Naive thymus-derived CD8-positive, alpha-beta T cell (primary cell): ENCODE results near the gene LRRC1. TPM values are rescaled to one million over a fixed set of nuclear protein-coding genes. Genes with fewer than 3 reads are reported as not detected.

Source experiments
- ATAC-seq, 2 donors: fragments of 150-1000 bp; cut with Tn5 transposase in 1 of 2; sonication (Bioruptor Pico), chemical (Tn5 transposase) in 1 of 2; 1 replicate in 1 of 2; 2 replicates in 1 of 2; pipeline ENCODE4 v1.10.0; 2021; ENCODE audit warnings: mild to moderate bottlenecking in 2 of 2, moderate library complexity in 2 of 2
- POLR2A ChIA-PET: fragments of 350-600 bp; sonication (Branson Sonifier 250); formaldehyde crosslinking; loops from one replicate; lab custom pipeline; 2021; ENCODE audit warnings: antibody characterized with exemption; lab: Charles Lee
- DNase-seq, 10 donors: peaks; one replicate each; pipeline versions ENCODE4 v3.0.0 to v3.0.0-alpha.2; 2020 to 2022
- H3K27ac Mint-ChIP-seq, 10 donors: one replicate each; pipeline ENCODE4 v1.8.0; 2020 to 2022; ENCODE audit warnings: mild to moderate bottlenecking in 10 of 10, mixed read lengths in 10 of 10, moderate library complexity in 4 of 10, inconsistent platforms in 1 of 10
- H3K27me3 Mint-ChIP-seq, 5 donors: one replicate each; pipeline ENCODE4 v1.8.0; 2021 to 2022; ENCODE audit warnings: mixed read lengths in 5 of 5
- H3K36me3 Mint-ChIP-seq, 3 donors: one replicate each; pipeline ENCODE4 v1.8.0; 2020 to 2022; ENCODE audit warnings: mixed read lengths in 3 of 3, mild to moderate bottlenecking in 2 of 3, inconsistent platforms in 1 of 3
- H3K4me1 Mint-ChIP-seq, 4 donors: one replicate each; pipeline ENCODE4 v1.8.0; 2021 to 2022; ENCODE audit warnings: mixed read lengths in 4 of 4
- H3K4me3 Mint-ChIP-seq, 10 donors: one replicate each; pipeline ENCODE4 v1.8.0; 2020 to 2022; ENCODE audit warnings: mild to moderate bottlenecking in 10 of 10, mixed read lengths in 10 of 10, moderate library complexity in 6 of 10, inconsistent platforms in 1 of 10
- H3K9me3 Mint-ChIP-seq, 9 donors: one replicate each; pipeline ENCODE4 v1.8.0; 2020 to 2022; ENCODE audit warnings: mixed read lengths in 9 of 9, mild to moderate bottlenecking in 3 of 9, inconsistent platforms in 1 of 9, moderate library complexity in 1 of 9
- polyA plus RNA-seq, 3 donors: library from polyadenylated mRNA; unstranded; fragments of 300-500 nt; fragmentation: Illumina TruSeq; gene quantifications; one replicate each; pipeline ENCODE4 v1.2.3, GENCODE V29; 2021
- total RNA-seq, 8 experiments: library from RNA in 2 of 8; stranded (reverse) in 2 of 8; gene quantifications; one replicate each; pipeline ENCODE4 v1.2.3 and lab custom pipeline; 2021 to 2026

Gene LRRC1
- total and polyA plus RNA-seq, 5 experiments from 2014 or later, result 0.73 to 3.8 (median 1.7) TPM

DNA sequence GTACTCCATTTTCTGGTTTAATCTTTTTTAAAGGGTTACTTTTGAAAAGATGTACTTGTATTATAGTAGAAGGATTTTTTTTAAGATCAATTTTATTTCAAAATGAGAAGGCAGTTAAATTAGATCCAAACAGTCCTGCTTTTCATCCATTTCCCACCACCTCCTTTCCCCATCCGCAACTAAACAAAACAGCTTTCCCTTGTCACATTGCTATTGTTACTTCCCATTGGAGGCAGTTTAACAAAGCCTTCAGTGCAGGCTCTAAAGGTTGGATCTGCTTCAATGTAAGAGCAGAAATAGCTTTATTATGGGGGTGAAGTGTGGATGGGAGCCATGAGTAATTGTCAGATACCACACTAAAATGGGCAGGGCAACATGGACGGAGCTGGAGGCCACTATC lies 65.7 kb downstream of the LRRC1 start:
- Mint-ChIP-seq H3K36me3 (no peaks in the 10 kb centered on the region), H3K27me3 (no peaks in the 10 kb centered on the region), H3K4me3 (no peak overlapping the region), H3K4me1 (peaks cover 0 to 11% (median 2%) of the 10 kb centered on the region in 4 donors), H3K9me3 (no peaks in the 10 kb centered on the region), H3K27ac (no peak overlapping the region)
- no peak for ATAC-seq
- POLR2A ChIA-PET, result no interaction called here
- DNase-seq, result no peak

DNA sequence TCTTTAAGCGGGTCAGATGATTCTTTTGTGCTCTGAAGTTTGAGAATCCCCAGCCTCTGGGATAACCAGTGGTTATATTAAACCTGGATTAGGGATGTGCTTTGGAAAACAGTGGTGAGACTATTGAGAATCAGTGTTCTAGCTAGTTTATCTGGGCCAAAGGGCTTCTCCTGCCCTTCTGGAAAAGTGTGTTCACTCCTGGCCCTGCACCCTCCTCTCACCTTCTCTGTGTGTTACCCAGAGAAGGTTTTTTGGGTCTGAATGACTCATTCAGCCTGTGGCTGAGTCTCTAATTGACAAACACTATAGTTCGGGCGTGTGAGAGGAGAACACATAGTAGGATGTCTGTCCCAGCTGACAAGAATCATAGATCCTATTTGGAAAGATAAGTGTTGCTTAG lies 66.7 kb downstream of the LRRC1 start:
- no peak for ATAC-seq
- Mint-ChIP-seq H3K4me3 (no peak overlapping the region), H3K36me3 (no peaks in the 10 kb centered on the region), H3K4me1 (peaks cover 0 to 11% (median 1%) of the 10 kb centered on the region in 4 donors), H3K27me3 (no peaks in the 10 kb centered on the region), H3K9me3 (no peaks in the 10 kb centered on the region), H3K27ac (no peak overlapping the region)
- POLR2A ChIA-PET, result no interaction called here
- DNase-seq, result no peak

DNA sequence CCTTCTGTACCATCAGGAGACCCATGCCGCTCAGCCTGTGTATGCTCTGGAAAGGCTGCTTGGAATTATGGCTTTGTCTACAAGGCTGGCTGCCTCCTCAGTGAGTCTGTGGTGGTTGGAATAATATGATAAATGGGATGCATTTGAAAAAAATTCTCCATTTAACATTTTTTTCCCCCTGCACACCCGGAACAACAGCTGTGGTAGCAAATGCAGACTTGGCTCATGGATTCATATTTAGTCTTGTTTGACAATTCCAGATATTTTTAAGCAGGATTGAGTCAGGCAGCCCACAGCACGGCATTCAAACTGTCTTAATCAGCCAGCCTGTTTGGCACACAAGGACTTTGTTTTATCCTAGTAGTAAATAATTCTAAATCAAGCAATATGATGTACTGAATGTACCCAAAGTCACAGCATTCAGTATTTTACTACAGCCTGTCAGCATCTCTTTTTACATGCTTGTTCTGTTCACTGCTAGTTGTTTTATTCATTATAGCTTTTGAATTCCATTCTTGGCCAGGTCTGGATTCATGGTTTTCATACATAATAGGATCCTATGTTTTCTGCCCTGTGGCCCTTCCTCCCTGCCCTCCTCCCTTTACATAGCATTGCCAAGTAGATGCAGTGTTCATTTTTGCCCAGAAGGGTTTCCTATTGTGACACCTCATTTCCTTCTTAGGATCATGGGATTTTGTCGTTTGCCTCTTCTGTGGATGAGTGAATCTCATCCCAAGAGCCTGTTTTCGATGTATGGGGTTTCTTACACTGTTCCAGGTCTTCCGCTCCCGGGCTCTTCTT lies 68.1 kb downstream of the LRRC1 start:
- no peaks in the 10 kb centered on the region for H3K27me3 Mint-ChIP-seq
- POLR2A ChIA-PET, result no interaction called here
- H3K4me3 Mint-ChIP-seq, result no peak overlapping the region
- peaks cover 0 to 5% (median 1%) of the 10 kb centered on the region in 4 donors for H3K4me1 Mint-ChIP-seq
- H3K9me3 Mint-ChIP-seq, result no peaks in the 10 kb centered on the region
- no peaks in the 10 kb centered on the region for H3K36me3 Mint-ChIP-seq
- DNase-seq (no peak), ATAC-seq (no peak)
- no peak overlapping the region for H3K27ac Mint-ChIP-seq

DNA sequence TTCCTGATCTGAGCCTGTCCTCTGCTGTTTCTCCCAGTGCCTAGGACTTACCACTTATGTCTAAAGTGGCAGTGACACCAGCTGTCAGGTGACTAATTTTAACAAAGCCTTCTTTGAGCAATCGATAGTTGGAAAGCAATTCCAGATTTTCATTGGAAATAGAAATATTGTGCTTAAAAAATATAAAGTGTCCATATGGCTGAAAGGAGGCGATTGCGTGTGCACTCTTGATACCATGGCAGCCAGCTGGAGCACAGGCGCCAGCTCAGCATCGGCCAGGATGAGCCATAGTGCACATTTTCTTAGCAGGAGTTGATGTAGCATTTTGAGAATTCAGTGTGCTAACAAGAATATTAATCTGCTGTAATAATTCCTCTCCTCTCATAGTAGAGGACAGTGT lies 70.0 kb downstream of the LRRC1 start:
- Mint-ChIP-seq H3K9me3 (no peaks in the 10 kb centered on the region), H3K27ac (no peak overlapping the region), H3K27me3 (no peaks in the 10 kb centered on the region), H3K4me3 (no peak overlapping the region), H3K4me1 (peaks cover 0 to 3% (median 3%) of the 10 kb centered on the region in 4 donors), H3K36me3 (peaks cover 0 to 2% (median 0%) of the 10 kb centered on the region in 3 donors)
- no peak for ATAC-seq
- POLR2A ChIA-PET, result no interaction called here
- DNase-seq, result no peak

DNA sequence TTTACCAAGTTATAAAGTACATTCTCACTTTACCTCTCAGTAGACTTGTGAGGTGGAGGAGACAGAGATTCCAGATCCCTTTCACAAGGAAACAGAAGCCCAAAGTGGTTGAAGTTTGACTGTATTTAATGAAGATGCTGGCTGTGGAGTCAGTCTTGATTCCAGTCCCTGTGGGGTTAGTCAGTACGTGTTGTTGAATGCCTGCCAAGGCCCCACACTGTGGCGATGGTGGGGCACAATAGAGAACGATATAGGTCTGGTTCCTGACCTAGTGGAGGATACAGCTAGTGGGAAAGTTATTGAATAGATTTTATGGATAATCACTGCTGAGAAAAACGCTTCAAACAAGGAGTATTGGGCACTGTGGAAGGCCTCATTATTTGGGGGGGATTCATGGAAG lies 71.4 kb downstream of the LRRC1 start:
- H3K4me3 Mint-ChIP-seq, result no peak overlapping the region
- peaks cover 0 to 3% (median 3%) of the 10 kb centered on the region in 4 donors for H3K4me1 Mint-ChIP-seq
- H3K36me3 Mint-ChIP-seq, result peaks cover 0 to 4% (median 0%) of the 10 kb centered on the region in 3 donors
- ATAC-seq (no peak), DNase-seq (no peak)
- H3K27me3 Mint-ChIP-seq, result no peaks in the 10 kb centered on the region
- peaks cover 0 to 4% (median 0%) of the 10 kb centered on the region in 9 donors for H3K9me3 Mint-ChIP-seq
- POLR2A ChIA-PET, result no interaction called here
- H3K27ac Mint-ChIP-seq, result no peak overlapping the region

DNA sequence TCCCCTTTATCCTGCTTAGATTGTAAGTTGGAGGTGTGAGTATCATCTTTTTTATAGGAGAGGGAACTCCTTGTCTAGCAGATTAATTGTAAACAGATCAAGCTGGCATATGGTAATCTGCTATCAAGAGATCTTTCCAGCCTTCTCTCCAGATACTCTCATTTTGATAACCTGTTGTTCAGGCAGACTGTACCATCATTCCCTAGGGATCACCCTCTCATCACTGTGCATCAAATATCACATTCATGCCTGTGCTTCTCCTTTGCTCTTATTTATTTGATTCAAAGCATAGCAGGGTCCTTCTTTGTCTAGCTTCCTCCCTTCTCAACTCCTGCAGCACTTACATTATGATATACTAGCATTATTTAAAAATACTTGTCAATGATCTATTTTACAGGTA lies 73.8 kb downstream of the LRRC1 start:
- peaks cover 0 to 3% (median 1%) of the 10 kb centered on the region in 4 donors for H3K4me1 Mint-ChIP-seq
- H3K36me3 Mint-ChIP-seq, result peaks cover 0 to 7% (median 2%) of the 10 kb centered on the region in 3 donors
- ATAC-seq, result no peak
- no peak for DNase-seq
- no peak overlapping the region for H3K27ac Mint-ChIP-seq
- H3K9me3 Mint-ChIP-seq, result peaks cover 0 to 13% (median 0%) of the 10 kb centered on the region in 9 donors
- no peaks in the 10 kb centered on the region for H3K27me3 Mint-ChIP-seq
- no peak overlapping the region for H3K4me3 Mint-ChIP-seq
- POLR2A ChIA-PET, result no interaction called here

DNA sequence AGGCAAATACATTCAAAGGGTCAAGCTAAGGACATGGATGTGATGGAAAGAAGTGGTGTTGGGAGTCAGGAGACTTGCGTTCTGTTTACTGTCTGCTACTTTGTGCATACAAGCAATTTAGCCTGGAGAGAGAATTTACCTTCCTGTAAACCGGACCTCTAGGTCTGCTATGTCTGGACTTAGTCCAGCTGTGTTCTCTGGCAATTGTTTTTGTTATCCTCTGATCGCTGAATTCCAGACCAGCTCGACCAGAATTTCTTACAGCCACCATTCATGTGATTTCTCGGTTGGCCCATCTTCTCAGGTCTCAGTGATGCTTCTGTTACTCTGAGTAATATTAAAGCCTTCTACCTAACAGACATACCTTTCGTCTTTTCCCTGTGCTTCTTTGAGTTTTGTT lies 75.2 kb downstream of the LRRC1 start:
- DNase-seq, result no peak
- POLR2A ChIA-PET, result no interaction called here
- H3K27me3 Mint-ChIP-seq, result no peaks in the 10 kb centered on the region

DNA sequence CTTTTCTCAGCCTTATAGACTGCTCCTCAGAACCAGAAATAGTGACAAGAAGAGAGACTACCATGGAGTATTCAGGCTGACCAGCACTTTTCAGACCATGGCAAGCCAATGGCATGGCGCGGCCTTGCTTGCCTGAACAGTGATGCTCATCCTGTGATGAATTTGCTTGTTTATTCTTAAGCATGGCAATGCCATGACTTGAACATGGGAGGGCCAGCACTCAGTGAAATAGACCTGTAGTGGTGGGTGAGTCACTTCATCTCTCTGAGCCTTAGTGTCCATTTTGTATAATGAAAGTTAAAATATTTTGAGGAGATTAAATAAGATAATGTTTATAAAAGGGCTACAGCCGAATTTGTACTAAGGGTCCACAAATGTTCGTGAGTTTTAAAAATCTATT lies 79.1 kb downstream of the LRRC1 start:
- DNase-seq, result no peak
- no peaks in the 10 kb centered on the region for H3K4me1 Mint-ChIP-seq
- no peak for ATAC-seq
- POLR2A ChIA-PET, result no interaction called here
- no peak overlapping the region for H3K4me3 Mint-ChIP-seq
- H3K36me3 Mint-ChIP-seq, result peaks cover 0 to 24% (median 9%) of the 10 kb centered on the region in 3 donors
- peaks cover 0 to 25% (median 7%) of the 10 kb centered on the region in 9 donors for H3K9me3 Mint-ChIP-seq
- no peak overlapping the region for H3K27ac Mint-ChIP-seq
- no peaks in the 10 kb centered on the region for H3K27me3 Mint-ChIP-seq

More for the DNA sequence above, 75.2 kb downstream of the LRRC1 start:
- H3K4me1 Mint-ChIP-seq, result peaks cover 0 to 2% (median 0%) of the 10 kb centered on the region in 4 donors
- ATAC-seq, result no peak
- H3K4me3 Mint-ChIP-seq, result no peak overlapping the region
- no peak overlapping the region for H3K27ac Mint-ChIP-seq
- H3K9me3 Mint-ChIP-seq, result peaks cover 0 to 16% (median 0%) of the 10 kb centered on the region in 9 donors
- peaks cover 0 to 7% (median 5%) of the 10 kb centered on the region in 3 donors for H3K36me3 Mint-ChIP-seq

DNA sequence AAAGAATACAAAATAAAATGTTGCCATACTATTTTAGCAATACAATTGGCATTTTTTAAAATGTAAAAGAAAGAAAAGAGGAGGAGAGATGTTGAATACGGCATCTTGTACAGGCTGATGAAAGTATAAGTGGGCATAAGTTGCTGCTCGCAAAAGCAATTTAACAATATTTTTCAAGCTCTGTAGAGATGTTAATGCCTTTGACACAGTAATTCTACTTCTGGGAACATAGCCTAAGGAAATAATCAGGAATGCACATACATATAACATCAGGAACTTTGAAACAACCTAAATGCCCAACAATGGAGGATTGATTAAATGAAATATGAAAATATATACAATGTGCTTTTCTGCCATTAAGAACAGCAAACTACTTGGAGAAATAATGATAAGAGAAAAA lies 80.2 kb downstream of the LRRC1 start:
- no peak overlapping the region for H3K27ac Mint-ChIP-seq
- no peaks in the 10 kb centered on the region for H3K4me1 Mint-ChIP-seq
- peaks cover 2 to 29% (median 9%) of the 10 kb centered on the region in 3 donors for H3K36me3 Mint-ChIP-seq
- POLR2A ChIA-PET, result no interaction called here
- ATAC-seq (no peak), DNase-seq (no peak)
- H3K9me3 Mint-ChIP-seq, result peaks cover 0 to 25% (median 7%) of the 10 kb centered on the region in 9 donors
- no peak overlapping the region for H3K4me3 Mint-ChIP-seq
- no peaks in the 10 kb centered on the region for H3K27me3 Mint-ChIP-seq

DNA sequence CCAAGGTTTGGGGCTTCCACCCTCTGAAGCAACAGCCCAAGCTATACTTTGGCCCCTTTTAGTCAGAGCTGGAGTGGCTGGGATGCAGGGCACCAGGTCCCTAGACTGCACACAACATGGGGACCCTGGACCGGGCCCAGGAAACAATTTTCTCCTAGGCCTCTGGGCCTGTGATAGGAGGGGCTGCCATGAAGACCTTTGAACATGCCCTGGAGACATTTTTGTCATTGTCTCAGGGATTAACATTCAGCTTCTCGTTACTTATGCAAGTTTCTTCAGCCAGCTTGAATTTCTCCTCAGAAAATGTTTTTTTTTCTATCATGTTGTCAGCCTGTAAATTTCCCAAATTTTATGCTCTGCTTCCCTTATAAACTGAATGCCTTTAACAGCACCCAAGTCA lies 82.3 kb downstream of the LRRC1 start:
- Mint-ChIP-seq H3K4me3 (no peak overlapping the region), H3K27me3 (no peaks in the 10 kb centered on the region), H3K9me3 (peaks cover 0 to 17% (median 4%) of the 10 kb centered on the region in 9 donors), H3K36me3 (peaks cover 2 to 27% (median 9%) of the 10 kb centered on the region in 3 donors), H3K27ac (no peak overlapping the region), H3K4me1 (peaks cover 0 to 1% (median 0%) of the 10 kb centered on the region in 4 donors)
- DNase-seq, result no peak
- POLR2A ChIA-PET, result no interaction called here
- ATAC-seq, result no peak

DNA sequence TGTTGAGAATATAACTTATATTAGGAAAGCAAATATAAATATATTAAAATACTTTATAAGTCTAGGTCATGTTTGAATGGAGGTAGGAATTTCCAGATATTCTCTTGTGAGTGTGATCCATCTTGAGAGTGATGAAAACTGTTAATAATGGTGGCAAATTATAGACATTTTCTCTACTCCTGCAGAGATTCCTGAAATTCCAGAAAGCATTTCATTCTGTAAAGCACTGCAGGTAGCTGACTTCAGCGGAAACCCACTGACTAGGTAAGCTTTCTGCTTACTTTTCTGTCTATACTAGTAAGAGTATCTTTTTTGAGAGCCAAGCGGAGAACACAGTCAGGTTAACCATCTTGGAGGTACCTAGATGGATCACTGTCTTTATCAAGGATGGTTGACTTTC lies 84.0 kb downstream of the LRRC1 start:
- H3K4me1 Mint-ChIP-seq, result peaks cover 0 to 1% (median 0%) of the 10 kb centered on the region in 4 donors
- H3K27ac Mint-ChIP-seq, result no peak overlapping the region
- no peak for ATAC-seq
- no peak for DNase-seq
- H3K36me3 Mint-ChIP-seq, result peaks cover 4 to 40% (median 8%) of the 10 kb centered on the region in 3 donors
- POLR2A ChIA-PET, result no interaction called here
- H3K27me3 Mint-ChIP-seq, result no peaks in the 10 kb centered on the region
- H3K4me3 Mint-ChIP-seq, result no peak overlapping the region
- peaks cover 0 to 10% (median 3%) of the 10 kb centered on the region in 9 donors for H3K9me3 Mint-ChIP-seq

DNA sequence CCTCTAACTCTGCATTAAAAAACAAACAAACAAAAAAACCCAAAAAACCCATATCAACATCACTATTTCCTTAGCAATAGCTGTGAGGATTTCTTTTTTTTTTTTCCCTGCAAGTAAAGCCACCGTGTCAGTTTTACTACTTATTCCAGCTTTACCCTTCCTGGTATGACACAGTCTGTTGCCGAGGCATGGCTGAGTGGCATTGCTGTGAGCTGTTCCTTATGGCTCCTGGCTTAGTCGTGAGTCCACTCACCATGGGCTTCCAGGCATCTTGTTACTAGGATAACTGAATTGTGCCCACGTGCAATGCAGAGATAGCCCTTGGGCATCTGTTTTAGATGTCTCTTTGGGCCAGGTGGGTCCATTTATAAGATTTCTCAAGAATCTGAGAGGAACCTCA lies 84.8 kb downstream of the LRRC1 start:
- DNase-seq, result no peak
- H3K4me1 Mint-ChIP-seq, result peaks cover 0 to 1% (median 0%) of the 10 kb centered on the region in 4 donors
- H3K27ac Mint-ChIP-seq, result no peak overlapping the region
- POLR2A ChIA-PET, result no interaction called here
- peaks cover 4 to 47% (median 12%) of the 10 kb centered on the region in 3 donors for H3K36me3 Mint-ChIP-seq
- no peak overlapping the region for H3K4me3 Mint-ChIP-seq
- H3K27me3 Mint-ChIP-seq, result no peaks in the 10 kb centered on the region
- H3K9me3 Mint-ChIP-seq, result peaks cover 0 to 9% (median 3%) of the 10 kb centered on the region in 9 donors
- no peak for ATAC-seq

DNA sequence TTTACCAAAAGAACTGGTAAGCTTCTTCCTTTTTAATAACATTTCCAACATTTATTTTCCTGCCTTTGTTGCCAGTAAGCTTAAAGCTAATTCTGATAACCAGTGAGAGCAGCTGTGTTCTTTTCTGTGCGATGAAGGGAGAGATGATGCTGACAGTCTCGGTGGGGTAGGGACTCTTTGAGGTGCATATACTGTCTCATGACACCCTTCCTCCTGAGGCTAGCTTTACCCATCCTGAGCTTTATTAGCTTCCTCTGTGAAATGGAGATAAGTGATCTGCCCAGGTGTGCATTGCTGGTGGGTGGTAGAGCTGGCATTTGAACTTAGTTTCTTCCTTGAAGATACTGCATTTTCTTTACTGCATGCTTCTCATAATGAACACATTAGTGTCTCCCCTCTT lies 92.5 kb downstream of the LRRC1 start:
- POLR2A ChIA-PET, result no interaction called here
- Mint-ChIP-seq H3K36me3 (peaks cover 0 to 30% (median 9%) of the 10 kb centered on the region in 3 donors), H3K27me3 (no peaks in the 10 kb centered on the region), H3K9me3 (no peaks in the 10 kb centered on the region), H3K27ac (no peak overlapping the region), H3K4me1 (no peaks in the 10 kb centered on the region), H3K4me3 (no peak overlapping the region)
- DNase-seq, result no peak
- ATAC-seq, result no peak
